ENCODE results near the gene EXOSC5. TPM values are rescaled to one million over a fixed set of nuclear protein-coding genes. Genes with fewer than 3 reads are reported as not detected.
A peak's percentile ranks its signal among the peaks of the same experiment; 100 is the strongest.

EXOSC5 gene
- total RNA-seq, 1 donor, result 14.5 TPM

DNA sequence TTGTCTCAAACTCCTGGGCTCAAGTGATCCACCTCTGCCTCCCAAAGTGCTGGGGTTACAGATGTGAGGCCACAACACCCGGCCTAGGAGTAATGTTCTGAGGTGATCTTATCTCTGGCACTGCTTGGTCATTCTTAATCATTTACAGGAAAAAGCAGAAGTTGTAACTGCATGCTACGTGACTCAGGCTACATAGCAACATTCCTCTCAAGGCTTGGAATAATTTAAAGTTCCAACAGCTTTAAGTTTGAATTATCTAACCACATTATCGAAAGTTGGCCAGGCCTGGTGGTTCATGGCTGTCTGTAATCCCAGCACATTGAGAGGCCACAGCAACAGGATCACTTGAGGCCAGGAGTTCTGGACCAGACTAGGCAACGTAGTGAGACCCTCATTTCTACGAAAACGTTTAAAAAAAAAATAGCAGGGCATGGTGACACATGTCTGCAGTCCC lies 29.3 kb downstream of the EXOSC5 start:
- Histone ChIP-seq H3K4me3 (ENCODE audit: insufficient read depth, low read length) (no peak overlapping the region), H3K79me2 (ENCODE audit: insufficient read depth, low read length) (peaks cover 51% of the 10 kb centered on the region), H2AFZ (ENCODE audit: low read length) (peak overlapping the region; percentile 35), H3K27me3 (ENCODE audit: insufficient read depth, low read length) (no peaks in the 10 kb centered on the region), H3K4me1 (ENCODE audit: insufficient read depth, low read length) (peaks cover 24% of the 10 kb centered on the region), H3K36me3 (ENCODE audit: insufficient read depth, low read length) (no peaks in the 10 kb centered on the region), H3K27ac (ENCODE audit: low read depth, low read length) (peak overlapping the region; percentile 90), H3K4me2 (ENCODE audit: insufficient read depth, low read length) (peak overlapping the region; percentile 54), H4K20me1 (ENCODE audit: insufficient read depth, low read length) (no peaks in the 10 kb centered on the region), H3K9me3 (ENCODE audit: low read depth, low read length) (no peaks in the 10 kb centered on the region)
- peak; percentile 90 for DNase-seq (ENCODE audit: insufficient read length, low spot score, missing footprints)
- TF ChIP-seq CTCF (IDR thresholded peaks at IDR 0.05; ENCODE audit: extremely low read depth, low read depth, low read length), result no peak

- Histone ChIP-seq H3K36me3 (ENCODE audit: insufficient read depth, low read length) (peaks cover 3% of the 10 kb centered on the region), H3K27me3 (ENCODE audit: insufficient read depth, low read length) (no peaks in the 10 kb centered on the region), H3K4me2 (ENCODE audit: insufficient read depth, low read length) (no peak overlapping the region), H4K20me1 (ENCODE audit: insufficient read depth, low read length) (no peaks in the 10 kb centered on the region), H3K79me2 (ENCODE audit: insufficient read depth, low read length) (peaks cover 45% of the 10 kb centered on the region), H3K4me1 (ENCODE audit: insufficient read depth, low read length) (peaks cover 24% of the 10 kb centered on the region), H3K27ac (ENCODE audit: low read depth, low read length) (peak overlapping the region; percentile 41), H2AFZ (ENCODE audit: low read length) (no peak overlapping the region), H3K9me3 (ENCODE audit: low read depth, low read length) (no peaks in the 10 kb centered on the region), H3K4me3 (ENCODE audit: insufficient read depth, low read length) (no peak overlapping the region)
- DNase-seq (ENCODE audit: insufficient read length, low spot score, missing footprints), result no peak
- peak; percentile 21 for TF ChIP-seq CTCF (IDR thresholded peaks at IDR 0.05; ENCODE audit: extremely low read depth, low read depth, low read length)
Observed at GRCh38 chr19:41366089-41366488, 31.1 kb downstream of the EXOSC5 start.

DNA sequence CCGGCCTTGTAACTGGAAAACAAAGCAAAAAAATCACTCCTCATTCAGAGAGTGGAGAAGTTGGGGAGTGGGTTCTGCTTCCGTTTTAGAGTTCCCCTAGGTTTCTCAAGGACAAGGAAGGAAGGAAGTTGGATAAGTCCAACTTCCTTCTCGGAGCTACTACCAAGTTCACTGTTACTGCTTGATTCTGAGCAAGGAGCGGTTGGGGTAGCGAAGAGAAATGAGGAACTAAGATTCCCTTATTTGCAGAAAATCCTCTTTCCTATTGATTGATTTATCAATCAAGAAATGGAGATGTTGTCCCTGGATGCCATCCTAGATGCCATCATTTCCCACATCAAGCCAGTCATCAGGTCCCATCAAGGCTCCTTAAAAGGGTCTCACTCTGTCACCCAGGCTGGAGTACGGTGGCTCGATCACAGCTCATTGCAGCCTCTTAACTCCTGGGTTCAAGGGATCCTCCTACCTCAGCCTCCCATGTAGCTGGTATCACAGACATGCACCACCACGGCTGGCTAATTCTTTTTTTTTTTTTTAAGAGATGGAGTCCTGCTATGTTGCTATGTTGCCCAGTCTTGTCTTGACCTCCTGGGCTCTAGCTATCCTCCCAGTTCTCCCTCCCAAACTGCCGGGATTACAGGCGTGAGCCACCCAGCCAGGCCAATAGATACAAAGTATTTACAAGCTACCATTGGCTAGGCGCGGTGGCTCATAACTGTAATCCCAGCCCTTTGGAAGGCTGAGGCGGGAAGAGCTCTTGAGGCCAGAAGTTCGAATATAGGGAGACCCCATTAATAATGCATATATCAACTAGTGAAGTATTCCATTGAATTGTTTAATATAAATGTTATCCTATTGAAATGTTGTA lies 32.4 kb downstream of the EXOSC5 start:
- Histone ChIP-seq H3K4me3 (ENCODE audit: insufficient read depth, low read length) (peak overlapping the region; percentile 94), H4K20me1 (ENCODE audit: insufficient read depth, low read length) (no peaks in the 10 kb centered on the region), H3K79me2 (ENCODE audit: insufficient read depth, low read length) (peaks cover 42% of the 10 kb centered on the region), H3K27ac (ENCODE audit: low read depth, low read length) (peak overlapping the region; percentile 100), H3K4me1 (ENCODE audit: insufficient read depth, low read length) (peaks cover 24% of the 10 kb centered on the region), H3K27me3 (ENCODE audit: insufficient read depth, low read length) (no peaks in the 10 kb centered on the region), H3K4me2 (ENCODE audit: insufficient read depth, low read length) (peak overlapping the region; percentile 87), H3K36me3 (ENCODE audit: insufficient read depth, low read length) (peaks cover 5% of the 10 kb centered on the region), H3K9me3 (ENCODE audit: low read depth, low read length) (no peaks in the 10 kb centered on the region), H2AFZ (ENCODE audit: low read length) (peak overlapping the region; percentile 83)
- DNase-seq (ENCODE audit: insufficient read length, low spot score, missing footprints), result no peak
- TF ChIP-seq CTCF (IDR thresholded peaks at IDR 0.05; ENCODE audit: extremely low read depth, low read depth, low read length), result no peak

GRCh38 chr19:41363753-41364523 lies 33.2 kb downstream of the EXOSC5 start, which contains the start of gene B9D2:
B9D2 (minus strand) TSS chr19:41364149; CDS start chr19:41363519, 630 bp downstream.
- no peaks in the 10 kb centered on the region for H3K9me3 ChIP-seq (ENCODE audit: low read depth, low read length)
- H3K4me1 ChIP-seq (ENCODE audit: insufficient read depth, low read length), result peaks cover 24% of the 10 kb centered on the region
- no peaks in the 10 kb centered on the region for H4K20me1 ChIP-seq (ENCODE audit: insufficient read depth, low read length)
- H3K79me2 ChIP-seq (ENCODE audit: insufficient read depth, low read length), result peaks cover 37% of the 10 kb centered on the region
- peak; percentile 97 for DNase-seq (ENCODE audit: insufficient read length, low spot score, missing footprints)
- peak within 1 kb of the TSS; percentile 87 for H3K4me2 ChIP-seq (ENCODE audit: insufficient read depth, low read length)
- H2AFZ ChIP-seq (ENCODE audit: low read length), result peak within 1 kb of the TSS; percentile 95
- no peak for TF ChIP-seq CTCF (IDR thresholded peaks at IDR 0.05; ENCODE audit: extremely low read depth, low read depth, low read length)
- peak within 1 kb of the TSS; percentile 100 for H3K27ac ChIP-seq (ENCODE audit: low read depth, low read length)
- peaks cover 5% of the 10 kb centered on the region for H3K36me3 ChIP-seq (ENCODE audit: insufficient read depth, low read length)
- H3K4me3 ChIP-seq (ENCODE audit: insufficient read depth, low read length), result peak within 1 kb of the TSS; percentile 94
- H3K27me3 ChIP-seq (ENCODE audit: insufficient read depth, low read length), result no peaks in the 10 kb centered on the region
